Esophagus squamous epithelium (tissue), 4 donors: ENCODE results near the gene VIP.

ENCODE experiments used
- CTCF ChIP-seq, 6 experiments: fragments of 450-650 bp in 4 of 6; fragments of 200-600 bp in 2 of 6; sonication (generic) in 2 of 6; IDR thresholded peaks; one replicate each; pipeline ENCODE4 v1.5.1; 2016 to 2019; ENCODE audit warnings: antibody characterized with exemption in 6 of 6, mild to moderate bottlenecking in 4 of 6, moderate library complexity in 4 of 6
- POLR2A ChIP-seq, 4 donors: fragments of 450-650 bp; IDR thresholded peaks; one replicate each; pipeline ENCODE4 v1.6.1; 2017; ENCODE audit warnings: antibody characterized with exemption in 4 of 4, mild to moderate bottlenecking in 4 of 4, moderate library complexity in 3 of 4

- no peak for TF ChIP-seq CTCF (IDR thresholded peaks at IDR 0.05)
- no peak for TF ChIP-seq POLR2A (IDR thresholded peaks at IDR 0.05)
Measured at GRCh38 chr6:152721956-152722355, 28.6 kb upstream of the VIP start.
